ENCODE data around the gene SNX7. TPM values are rescaled to one million over a fixed set of nuclear protein-coding genes. Genes with fewer than 3 reads are reported as not detected.

The SNX7 gene
- total RNA-seq, 1 experiment from 2014 or later, result 21.1 TPM

DNA sequence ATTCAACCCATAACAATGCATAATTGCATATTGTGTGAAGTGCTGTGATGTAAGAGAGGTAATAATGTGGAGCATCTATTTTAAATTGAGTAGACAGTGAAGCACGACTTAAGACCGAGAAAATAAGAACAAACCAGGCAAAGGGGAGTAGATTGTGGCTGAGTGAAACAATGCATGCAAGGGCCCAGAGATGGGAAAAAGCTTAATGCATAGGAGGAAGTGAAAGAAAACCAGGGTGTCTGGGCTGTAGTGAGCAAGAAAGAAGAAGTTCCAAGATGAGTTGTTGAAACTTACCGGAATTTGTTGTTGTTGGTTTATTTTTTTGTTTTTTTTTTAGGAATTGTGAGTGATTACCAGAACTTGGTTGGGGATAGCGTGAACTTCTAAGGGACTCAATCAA, 104.7 kb downstream of the SNX7 start:
- DNase-seq (ENCODE audit: low spot score), result no peak

DNA sequence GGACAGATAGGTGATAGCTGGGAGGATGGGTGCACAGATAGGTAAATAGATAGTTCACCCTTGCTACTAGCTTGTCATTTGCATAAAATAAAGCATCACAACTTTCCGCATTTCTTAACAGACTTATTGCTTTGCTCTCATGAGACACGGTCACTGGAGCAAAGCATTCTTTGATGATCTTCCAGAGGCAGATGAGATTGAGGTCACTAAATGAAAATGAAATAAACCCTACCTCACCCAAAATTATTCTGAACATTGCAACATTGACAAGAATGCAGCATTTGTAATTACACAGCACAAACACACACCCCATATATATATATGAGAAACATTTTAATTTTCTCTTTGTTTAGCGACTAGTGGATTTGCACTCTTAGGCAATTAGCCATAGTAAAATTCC, 107.6 kb downstream of the SNX7 start:
- no peak for DNase-seq (ENCODE audit: low spot score)

DNA sequence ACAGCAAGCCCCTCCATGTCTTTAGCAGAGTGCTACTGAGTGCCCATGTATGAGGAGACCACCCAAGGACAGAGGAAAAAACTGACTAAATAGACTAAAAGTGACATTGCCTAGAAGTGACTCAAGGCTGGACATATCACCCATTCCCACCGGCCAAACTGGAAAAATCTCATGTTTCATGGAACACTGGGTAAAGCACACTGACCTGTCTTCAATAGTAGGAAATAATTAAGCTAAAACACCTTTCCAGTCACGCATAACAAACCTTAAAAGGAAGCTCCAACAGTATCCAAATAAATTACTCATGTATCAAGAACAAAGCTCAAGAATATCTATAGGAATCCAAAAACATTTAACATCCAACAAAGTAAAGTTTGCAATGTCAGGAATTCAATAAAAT, 120.4 kb downstream of the SNX7 start:
- no peak for DNase-seq (ENCODE audit: low spot score)

DNA sequence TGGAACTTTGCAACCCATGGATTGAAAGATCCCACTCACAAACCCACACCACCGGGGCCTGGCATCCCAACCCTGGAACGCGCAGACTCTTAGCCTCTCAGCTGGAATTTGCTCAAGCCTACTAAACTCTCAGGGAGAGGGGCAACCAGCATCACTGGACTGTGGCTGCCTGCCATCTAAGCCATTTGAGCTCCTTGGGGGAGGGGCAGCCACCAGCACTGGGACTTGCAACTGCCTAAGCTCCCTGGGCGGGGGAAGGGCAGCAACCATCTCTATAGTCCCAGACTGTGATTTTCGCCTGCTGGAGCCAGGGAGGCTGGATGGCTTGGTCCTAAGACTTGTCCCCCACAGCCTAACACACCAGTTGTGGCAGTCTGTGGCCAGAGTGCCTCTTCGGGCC, 122.3 kb downstream of the SNX7 start:
- no peak for DNase-seq (ENCODE audit: low spot score)

DNA sequence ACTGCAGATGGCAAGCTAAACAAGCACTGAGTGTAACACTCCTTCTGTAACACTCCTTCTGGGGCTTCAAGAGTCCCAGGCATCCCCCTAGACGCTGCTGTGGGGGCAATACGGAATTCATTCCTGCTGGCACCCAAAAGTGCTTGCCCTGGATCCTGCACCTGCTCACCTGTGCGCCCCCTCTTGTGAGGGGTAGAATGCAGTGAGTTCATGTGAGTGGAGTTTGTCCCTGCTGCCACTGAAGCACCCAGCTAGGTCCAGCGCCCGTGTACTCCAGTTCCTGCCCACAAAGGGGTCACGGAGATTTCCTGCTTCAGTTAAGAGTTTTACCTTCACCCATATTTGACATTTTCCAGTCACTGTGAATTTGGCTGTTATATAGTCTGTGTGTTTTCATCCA, 130.0 kb downstream of the SNX7 start:
- no peak for DNase-seq (ENCODE audit: low spot score)

DNA sequence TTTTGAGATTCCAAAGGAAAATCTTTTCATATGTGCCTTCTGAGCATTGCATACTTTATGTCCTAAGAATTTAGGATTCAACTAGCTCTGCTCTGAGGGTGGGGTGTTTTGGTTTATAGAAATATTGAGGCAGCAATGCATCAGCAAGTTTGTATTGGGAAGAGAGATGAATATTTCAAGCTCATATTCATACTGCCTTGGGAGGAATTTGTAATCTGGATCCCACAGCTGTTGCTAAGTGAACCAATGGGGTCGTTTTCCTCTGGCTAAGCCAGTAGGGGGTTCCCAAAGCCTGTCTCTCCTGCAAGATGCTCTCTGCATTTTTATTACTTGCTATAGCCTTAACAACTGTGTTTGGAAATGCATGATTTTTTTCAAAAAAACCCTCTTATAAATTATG, 130.6 kb downstream of the SNX7 start:
- no peak for DNase-seq (ENCODE audit: low spot score)

DNA sequence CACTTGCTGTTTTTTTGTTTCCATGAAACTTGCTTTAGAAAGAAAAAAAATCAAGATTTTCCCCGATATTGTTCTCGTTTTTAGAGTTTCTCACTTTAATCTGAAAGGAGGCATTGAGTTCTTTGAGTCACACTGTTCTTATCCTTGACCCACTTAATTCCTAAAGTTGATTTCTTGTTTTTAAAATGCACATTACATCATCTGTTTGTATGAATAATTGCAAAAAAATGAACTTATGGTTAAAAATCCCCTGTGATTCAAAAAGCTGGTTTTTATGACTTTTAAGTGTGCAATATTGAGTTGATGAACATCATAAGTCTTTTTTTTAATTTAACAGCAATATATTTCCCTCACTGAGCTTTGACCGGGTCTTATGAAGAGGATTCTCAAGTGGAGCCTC, 131.6 kb downstream of the SNX7 start:
- DNase-seq (ENCODE audit: low spot score), result no peak

DNA sequence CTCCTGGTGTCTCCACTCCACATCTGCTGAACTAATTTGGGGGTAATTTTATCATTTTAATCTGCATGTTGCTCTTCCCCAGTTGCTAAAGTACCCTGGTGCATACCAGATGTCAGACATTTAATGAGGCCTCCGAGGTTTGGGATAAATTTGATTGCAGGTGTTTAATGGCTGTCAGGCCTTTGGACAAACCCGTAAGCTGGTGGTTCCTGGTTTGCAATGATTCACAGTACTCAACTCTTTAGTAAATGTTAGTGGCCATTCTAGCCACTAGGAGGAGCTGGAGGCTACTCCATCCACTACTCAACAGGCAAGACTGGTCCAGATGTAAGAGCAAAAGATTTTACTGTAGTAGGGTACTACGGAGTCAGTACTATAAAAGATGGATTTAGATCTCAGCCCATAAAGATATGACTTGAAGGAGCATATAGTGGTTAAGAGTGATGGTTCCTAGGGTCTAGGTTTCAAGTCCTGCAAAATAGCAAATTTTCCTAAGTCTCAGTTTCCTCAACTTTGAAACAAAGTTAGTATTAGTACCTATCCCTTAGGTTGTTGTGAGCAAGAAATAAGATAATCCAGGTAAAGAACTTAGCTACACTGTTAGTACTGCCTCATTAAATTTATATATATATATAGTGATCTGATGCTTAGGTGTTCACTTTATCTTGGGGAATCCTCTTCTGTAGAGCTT, 132.8 kb downstream of the SNX7 start:
- peak; percentile 83 for DNase-seq (ENCODE audit: low spot score)

DNA sequence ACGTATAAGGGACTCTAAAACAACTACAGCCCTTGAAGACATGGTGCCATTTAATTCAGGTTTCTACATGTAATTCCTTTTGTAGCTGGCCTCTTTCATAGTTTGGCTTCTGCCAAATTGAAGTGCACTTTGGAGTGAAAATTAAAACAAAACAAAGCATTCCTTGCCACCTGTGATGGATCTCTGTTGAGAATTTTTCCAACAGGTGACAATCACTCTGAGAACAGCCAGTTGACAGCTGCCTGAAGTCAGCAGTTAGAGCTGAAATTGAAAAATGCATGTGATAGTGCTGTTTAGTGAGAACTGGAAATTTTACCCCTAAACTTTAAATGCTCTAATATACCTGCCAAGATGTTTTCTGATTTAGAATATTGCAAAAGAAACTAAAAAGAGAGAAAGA, 134.5 kb downstream of the SNX7 start:
- DNase-seq (ENCODE audit: low spot score), result no peak

DNA sequence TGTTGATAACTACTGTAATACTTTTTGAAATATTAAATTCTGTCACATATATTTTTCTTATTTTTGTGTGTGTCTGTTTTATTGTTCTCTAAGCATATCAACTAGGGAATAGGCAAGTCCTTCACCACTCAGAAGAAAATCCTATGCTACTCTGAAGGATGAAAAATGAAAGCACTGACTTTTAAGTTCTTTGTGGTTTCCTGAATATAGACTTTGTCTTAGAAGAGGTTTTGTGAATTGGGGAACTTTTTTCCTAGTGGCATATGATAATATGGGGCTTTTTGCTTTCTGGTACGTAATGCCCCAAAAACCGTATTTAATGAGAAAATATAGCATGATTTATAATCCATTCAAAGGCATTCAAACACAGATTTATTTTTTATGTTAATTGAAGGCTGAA, 136.0 kb downstream of the SNX7 start:
- no peak for DNase-seq (ENCODE audit: low spot score)

All from HT-29 (cell line).